Measurements from ENCODE around the gene ATF4. TPM values are rescaled to one million over a fixed set of nuclear protein-coding genes. Genes with fewer than 3 reads are reported as not detected.

Gene ATF4
- total RNA-seq, 2 experiments from 2014 or later: 518 to 536 TPM

GRCh38 chr22:39527481-39527961 lies 7.2 kb downstream of the ATF4 start:
- no peaks in the 10 kb centered on the region for H3K9me3 Mint-ChIP-seq
- intact Hi-C loops (cut with micrococcal nuclease): no loop called here
- TF ChIP-seq CTCF (IDR thresholded peaks at IDR 0.05): no peak
- peak overlapping the region; percentile 84 for H3K27ac Mint-ChIP-seq
- peaks cover 78% of the 10 kb centered on the region for H3K4me1 Mint-ChIP-seq (ENCODE audit: low read depth)
- H3K36me3 Mint-ChIP-seq (ENCODE audit: low read depth): peaks cover 69% of the 10 kb centered on the region
- DNase-seq (no peak), ATAC-seq (no peak)
- POLR2A ChIA-PET: interaction anchor here (3.5 to 13.6 kb wide), 3 partner anchors 13 to 210 kb away, joined by 12 to 234 read pairs (median 211); partner anchors contain the start of genes ATF4 and RPL3
- no peak overlapping the region for H3K4me3 Mint-ChIP-seq
- no peaks in the 10 kb centered on the region for H3K27me3 Mint-ChIP-seq
- CTCF ChIA-PET: interaction anchor here (3.4 to 11.1 kb wide), 3 partner anchors 11 to 31 kb away, joined by 30 to 323 read pairs (median 40); partner anchors contain the start of gene MIEF1

DNA sequence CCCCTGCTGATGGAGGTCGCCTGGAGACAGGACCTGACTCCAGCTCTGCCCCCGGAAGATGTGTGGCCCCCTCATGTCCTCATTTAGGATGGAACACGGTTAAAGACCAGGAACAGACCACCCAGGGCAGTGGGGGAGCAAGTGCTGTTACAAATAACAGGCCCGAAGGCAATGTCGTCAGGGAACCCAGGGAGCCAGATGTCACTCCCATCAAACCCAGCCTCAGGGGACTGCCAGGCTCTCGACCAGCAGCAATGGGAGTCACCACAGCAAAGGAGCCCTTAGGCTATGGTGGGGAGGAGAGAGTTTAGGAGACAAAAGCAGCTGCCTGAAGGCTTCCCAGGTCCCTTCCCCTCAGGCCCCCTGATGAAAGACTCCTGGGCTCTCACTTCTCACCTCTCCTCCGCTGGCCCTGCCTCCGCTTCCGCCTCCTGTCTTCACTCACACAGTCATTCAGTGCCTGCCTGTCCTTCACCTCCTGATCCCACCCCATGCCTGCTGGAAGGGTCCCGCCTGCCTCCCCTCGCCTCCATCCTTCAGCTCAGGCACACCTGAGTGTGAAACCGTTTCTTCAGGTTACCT lies 7.8 kb downstream of the ATF4 start:
- Mint-ChIP-seq H3K4me1 (ENCODE audit: low read depth) (peaks cover 73% of the 10 kb centered on the region), H3K36me3 (ENCODE audit: low read depth) (peaks cover 63% of the 10 kb centered on the region), H3K27ac (peak overlapping the region; percentile 84), H3K9me3 (no peaks in the 10 kb centered on the region), H3K27me3 (no peaks in the 10 kb centered on the region), H3K4me3 (peak overlapping the region; percentile 69)
- intact Hi-C loops (cut with micrococcal nuclease): no loop called here
- DNase-seq: no peak
- TF ChIP-seq CTCF (IDR thresholded peaks at IDR 0.05): no peak
- ChIA-PET POLR2A (interaction anchor here (1.0 to 13.6 kb wide), 4 partner anchors 13 to 414 kb away, joined by 3 to 234 read pairs (median 112); partner anchors contain the start of genes ATF4 and RPL3), CTCF (interaction anchor here (0.8 to 11.1 kb wide), 20 partner anchors 8 to 805 kb away, joined by 3 to 323 read pairs (median 7); partner anchors contain the start of genes ATF4, MIEF1, RPL3 and TAB1)
- no peak for ATAC-seq

DNA sequence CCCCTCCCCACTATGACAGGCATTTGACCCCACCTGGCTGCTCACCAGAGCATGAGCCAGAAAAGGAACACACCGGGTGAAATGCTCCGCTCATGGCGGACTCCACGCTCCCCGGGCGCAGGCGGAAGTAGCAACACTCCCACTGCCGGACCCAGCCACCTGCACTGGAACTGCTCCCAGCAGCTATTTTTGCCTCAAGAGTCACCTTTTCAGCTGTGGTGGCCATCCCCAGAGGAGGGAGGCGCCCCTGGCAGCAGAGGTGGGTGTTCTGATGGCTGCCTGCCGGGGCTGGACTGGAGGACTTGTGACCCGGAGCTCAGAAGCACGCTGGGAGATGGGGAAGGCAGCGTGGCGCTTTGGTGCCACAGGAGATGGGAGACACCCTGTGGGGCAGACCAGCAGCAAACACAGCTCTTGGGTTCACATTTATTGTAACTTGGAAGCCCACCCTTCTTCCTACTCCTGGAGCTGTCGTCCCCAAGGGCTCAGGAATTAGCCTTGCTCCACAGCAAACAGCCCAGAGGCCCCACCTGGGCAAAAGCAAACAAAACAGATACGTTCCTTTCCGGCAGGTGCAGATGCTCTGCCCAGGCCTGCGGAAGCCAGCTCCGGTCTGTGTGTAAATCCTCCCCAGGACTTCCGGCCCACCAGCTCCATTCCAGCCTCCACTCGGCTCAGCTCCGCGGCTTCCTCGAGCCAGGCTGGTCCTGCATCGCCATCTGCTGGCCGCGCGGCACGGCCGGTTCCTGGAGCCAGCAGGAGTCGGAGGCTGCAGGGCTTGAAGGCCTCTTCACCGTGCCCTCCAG lies 8.5 kb downstream of the ATF4 start:
- ChIA-PET POLR2A (interaction anchor here (1.0 to 13.6 kb wide), 8 partner anchors 14 to 413 kb away, joined by 3 to 234 read pairs (median 11); partner anchors contain the start of genes ATF4, MIEF1 and RPL3), CTCF (interaction anchor here (0.6 to 11.1 kb wide), 44 partner anchors 8 to 805 kb away, joined by 3 to 323 read pairs (median 4); partner anchors contain the start of genes ATF4, MIEF1, RPL3 and TAB1)
- peaks cover 71% of the 10 kb centered on the region for H3K4me1 Mint-ChIP-seq (ENCODE audit: low read depth)
- no peaks in the 10 kb centered on the region for H3K27me3 Mint-ChIP-seq
- TF ChIP-seq CTCF (IDR thresholded peaks at IDR 0.05): peak; percentile 97
- DNase-seq (peak; percentile 95), ATAC-seq (peak; percentile 62)
- H3K9me3 Mint-ChIP-seq: no peaks in the 10 kb centered on the region
- intact Hi-C loops (cut with micrococcal nuclease): no loop called here
- H3K36me3 Mint-ChIP-seq (ENCODE audit: low read depth): peaks cover 57% of the 10 kb centered on the region
- peak overlapping the region; percentile 53 for H3K27ac Mint-ChIP-seq
- peak overlapping the region; percentile 69 for H3K4me3 Mint-ChIP-seq

- ChIA-PET POLR2A (interaction anchor here (1.2 to 13.6 kb wide), 8 partner anchors 15 to 391 kb away, joined by 3 to 234 read pairs (median 11); partner anchors contain the start of genes ATF4, MIEF1 and RPL3), CTCF (interaction anchor here (0.7 to 11.1 kb wide), 37 partner anchors 9 to 648 kb away, joined by 3 to 323 read pairs (median 5); partner anchors contain the start of genes ATF4, MIEF1, TAB1 and TNRC6B)
- peaks cover 52% of the 10 kb centered on the region for H3K36me3 Mint-ChIP-seq (ENCODE audit: low read depth)
- H3K9me3 Mint-ChIP-seq: no peaks in the 10 kb centered on the region
- ATAC-seq (no peak), DNase-seq (no peak)
- intact Hi-C loops (cut with micrococcal nuclease): no loop called here
- peak; percentile 74 for TF ChIP-seq CTCF (IDR thresholded peaks at IDR 0.05)
- H3K27ac Mint-ChIP-seq: peak overlapping the region; percentile 55
- H3K4me3 Mint-ChIP-seq: peak overlapping the region; percentile 69
- H3K4me1 Mint-ChIP-seq (ENCODE audit: low read depth): peaks cover 71% of the 10 kb centered on the region
- no peaks in the 10 kb centered on the region for H3K27me3 Mint-ChIP-seq
Measured at GRCh38 chr22:39529487-39529851, 9.1 kb downstream of the ATF4 start.
